Hematopoietic multipotent progenitor cell treated with erythropoietin and hydrocortisone succinate and interleukin-3 and kit ligand, for 15 days (in vitro differentiated cells): ENCODE measurements around the gene FBXW8.
A peak's percentile ranks its signal among the peaks of the same experiment; 100 is the strongest.
"Not testable (repeated sequence)": the region's sequence is repeated elsewhere in the genome, so short reads cannot be mapped to it uniquely, and the experiment has no call there.

Experiments used
- DNase-seq: peaks from one replicate; pipeline ENCODE4 v3.0.0-alpha.2; 2015; ENCODE audit warnings: low spot score

FBXW8 gene

DNA sequence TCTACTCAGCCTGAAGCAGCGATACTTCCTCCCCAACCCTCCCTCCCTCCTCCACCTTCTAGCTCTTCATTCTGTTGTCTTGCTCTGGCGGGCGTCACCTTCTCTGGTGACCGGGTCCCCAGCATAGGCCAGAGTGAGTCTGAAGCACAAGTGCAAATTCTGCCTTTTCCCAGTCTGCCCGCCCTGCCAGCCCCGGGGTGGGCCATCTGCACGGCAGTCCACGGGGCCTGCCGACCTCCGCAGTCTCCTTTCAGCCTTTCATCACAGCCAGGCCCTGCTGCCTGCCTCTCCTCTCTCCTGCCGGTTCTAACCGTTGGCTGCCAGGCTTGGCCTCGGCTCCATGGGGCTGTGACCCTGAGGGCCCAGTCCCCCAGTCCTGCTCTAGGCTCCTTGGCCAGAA, 129.7 kb downstream of the FBXW8 start:
- no peak for DNase-seq

DNA sequence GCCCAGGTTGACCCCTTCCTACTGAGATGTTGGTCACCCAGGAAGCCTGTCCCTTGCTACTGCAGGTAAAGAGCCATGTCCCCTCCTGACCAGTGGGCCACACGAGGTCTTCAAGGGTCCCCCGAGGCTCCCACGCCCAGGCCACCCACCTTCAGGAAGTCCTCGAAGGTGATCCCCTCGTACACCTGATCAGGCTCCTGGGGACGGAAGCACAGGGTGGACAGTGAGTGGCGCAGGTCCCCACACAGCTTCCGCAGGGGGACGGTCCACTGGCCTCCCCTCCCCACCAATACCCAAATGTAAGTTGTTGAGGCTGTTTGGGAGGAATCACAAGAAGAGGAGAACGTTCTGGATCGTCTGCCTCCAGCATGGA, 131.0 kb downstream of the FBXW8 start:
- peak; percentile 27 for DNase-seq

DNA sequence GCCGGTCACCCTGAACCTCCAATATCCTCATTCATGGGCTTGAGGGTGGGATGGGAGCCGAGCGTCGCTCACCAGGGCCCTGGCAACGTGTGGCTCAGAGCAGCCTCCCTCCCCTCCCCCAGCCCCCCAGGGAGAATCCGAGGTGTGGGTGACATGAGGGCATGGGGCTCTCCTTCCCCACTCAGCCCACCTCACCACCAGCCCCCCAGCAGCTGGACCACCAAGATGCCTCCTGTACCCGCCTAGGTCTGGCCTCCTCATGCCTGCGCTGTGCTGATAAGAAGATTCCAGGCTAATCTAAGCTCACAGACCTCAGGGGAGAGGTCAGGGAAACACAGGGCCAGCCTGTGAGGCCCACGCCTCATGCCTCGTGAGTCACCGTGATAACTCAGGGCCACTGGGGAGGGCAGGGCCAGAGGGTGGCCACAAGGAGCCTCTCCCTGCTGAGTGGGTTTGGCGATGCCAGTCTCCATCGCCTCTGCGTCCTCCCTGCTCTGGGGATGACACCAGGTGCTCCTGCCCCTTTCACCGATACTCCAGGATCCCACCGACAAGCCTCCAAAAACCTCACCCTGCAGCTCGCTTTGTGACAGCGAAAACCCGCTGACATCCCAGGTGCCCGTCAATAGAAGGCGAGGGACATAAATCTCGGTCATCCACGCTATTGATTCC, 131.6 kb downstream of the FBXW8 start:
- peak; percentile 99 for DNase-seq

DNA sequence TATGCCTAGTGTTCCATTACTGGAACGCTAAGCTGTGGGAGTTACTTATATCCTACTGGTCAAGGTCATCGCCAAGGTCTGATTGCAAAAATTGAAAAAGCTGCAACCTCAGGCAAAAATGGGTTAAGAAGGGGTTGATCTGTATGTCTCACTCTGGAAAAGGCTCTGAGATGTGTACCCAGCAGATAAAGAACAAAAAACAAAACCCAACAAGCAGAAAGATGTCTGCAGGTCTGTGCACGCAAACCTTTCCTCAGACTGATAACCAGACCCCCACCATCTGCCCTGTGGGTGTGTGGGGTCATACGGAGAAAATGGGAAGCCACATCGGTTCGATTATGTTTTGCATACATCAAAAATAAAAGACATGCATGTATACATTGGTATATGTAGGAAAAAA, 132.1 kb downstream of the FBXW8 start:
- peak; percentile 71 for DNase-seq

DNA sequence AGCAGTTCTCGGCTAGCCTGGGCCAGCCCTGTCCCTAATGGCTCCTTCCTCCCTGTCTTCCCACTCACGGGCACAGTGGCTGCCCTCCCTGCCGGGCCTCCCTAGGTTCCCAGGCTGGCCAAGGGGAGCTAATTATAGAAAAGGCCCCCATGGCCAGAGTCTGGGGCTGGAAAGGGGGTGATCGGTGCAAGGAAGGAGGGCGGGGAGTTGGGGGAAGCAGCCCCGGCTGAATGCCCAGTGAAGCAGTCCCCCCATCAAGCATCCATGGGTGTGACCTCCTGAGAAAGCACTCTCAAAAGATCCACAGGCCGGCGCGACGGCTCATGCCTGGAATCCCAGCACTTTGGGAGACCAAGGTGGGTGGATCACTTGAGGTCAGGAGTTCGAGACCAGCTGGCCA, 133.6 kb downstream of the FBXW8 start:
- no peak for DNase-seq

DNA sequence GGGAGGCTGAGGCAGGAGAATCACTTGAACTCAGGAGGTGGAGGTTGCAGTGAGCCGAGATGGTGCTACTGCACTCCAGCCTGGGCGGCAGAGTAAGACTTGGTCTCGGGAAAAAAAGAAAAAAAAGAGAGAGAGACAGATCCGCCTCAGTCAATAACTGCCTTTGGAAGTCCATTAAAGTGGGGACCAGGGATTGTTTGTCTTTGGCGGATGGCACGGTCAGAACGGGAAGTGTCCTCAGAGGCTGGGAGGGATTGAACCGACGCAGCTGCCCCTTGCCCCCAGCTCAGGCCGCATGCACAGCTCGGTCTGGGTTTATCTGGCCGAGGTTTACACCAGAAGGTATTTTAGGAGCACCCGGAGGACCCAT, 134.0 kb downstream of the FBXW8 start:
- no peak for DNase-seq

DNA sequence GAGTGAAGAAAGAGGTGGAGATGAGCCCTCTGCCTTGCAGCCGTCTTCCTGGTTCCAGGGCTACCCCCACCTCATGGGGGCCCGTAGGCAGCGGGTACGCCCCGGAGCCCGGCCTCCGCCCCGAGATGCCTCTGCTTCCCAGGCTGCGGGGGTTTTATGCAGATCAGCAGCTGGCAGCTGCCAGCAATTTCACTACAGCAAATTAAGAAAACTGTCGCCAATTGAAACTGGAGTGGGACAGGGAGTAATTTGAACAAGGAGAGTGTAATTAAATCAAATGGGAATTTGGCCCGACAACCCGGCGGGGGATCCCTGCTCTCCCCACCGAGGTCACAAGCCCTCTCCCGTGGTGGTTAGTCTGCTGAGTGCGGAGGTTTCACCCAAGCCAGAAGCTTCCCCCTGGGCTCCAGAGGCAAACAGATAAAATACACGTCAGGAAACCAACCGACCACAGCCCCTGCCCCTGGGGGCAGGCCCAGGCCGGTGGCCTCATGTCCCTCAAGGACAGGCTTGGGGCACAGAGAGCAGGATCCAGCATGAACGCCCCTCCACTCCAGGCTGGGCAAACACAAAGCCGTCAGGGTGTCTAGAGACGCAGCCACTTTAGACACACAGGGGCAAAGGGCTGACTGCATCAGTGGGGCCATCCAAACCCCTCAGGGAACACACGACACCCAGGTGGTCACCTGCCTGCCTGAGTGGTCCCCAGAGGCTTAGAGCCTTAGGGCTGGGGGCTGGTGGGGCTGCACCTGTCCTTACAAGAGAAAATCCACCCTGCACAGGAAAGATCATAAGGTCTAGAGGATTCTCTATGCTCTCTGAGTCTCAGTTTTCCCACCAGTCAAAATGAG, 134.6 kb downstream of the FBXW8 start:
- DNase-seq: peak; percentile 55

DNA sequence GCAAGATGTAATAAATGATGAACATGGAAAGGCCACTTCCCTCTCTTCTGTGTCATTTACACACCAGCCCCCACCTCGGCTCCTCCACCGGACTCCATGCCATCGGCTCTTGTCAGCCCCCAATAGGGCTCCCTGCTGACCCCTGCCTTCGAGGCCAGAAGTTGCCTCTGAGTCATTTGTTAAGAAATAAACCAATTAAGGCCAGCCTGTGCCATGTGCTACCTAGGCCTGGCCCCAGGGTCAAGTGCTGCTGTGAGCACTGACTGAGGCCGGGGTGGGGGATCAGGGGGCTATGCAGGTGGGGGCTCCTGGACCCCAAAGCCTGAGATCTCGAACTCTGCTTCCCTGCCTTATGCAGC, 135.2 kb downstream of the FBXW8 start:
- peak; percentile 34 for DNase-seq

DNA sequence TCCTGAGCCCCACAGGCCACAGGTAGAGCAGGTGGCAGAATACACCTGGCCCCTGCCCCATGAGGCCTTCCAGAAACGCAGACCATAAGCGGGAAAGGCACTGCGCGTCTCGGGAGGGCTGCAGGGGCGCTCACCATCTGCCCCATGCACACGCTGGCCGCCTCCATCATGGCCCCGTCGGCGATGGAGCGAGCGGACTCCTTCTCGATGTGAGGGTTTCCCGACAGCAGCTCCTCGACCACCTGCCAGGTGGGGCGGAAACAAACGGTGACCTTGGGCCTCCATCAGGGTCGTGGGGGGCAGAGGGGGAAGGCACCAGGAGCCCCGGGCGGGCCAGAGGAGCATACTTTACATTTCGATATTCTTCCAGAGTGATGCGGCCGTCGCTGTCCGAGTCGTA, 135.7 kb downstream of the FBXW8 start:
- DNase-seq: no peak

DNA sequence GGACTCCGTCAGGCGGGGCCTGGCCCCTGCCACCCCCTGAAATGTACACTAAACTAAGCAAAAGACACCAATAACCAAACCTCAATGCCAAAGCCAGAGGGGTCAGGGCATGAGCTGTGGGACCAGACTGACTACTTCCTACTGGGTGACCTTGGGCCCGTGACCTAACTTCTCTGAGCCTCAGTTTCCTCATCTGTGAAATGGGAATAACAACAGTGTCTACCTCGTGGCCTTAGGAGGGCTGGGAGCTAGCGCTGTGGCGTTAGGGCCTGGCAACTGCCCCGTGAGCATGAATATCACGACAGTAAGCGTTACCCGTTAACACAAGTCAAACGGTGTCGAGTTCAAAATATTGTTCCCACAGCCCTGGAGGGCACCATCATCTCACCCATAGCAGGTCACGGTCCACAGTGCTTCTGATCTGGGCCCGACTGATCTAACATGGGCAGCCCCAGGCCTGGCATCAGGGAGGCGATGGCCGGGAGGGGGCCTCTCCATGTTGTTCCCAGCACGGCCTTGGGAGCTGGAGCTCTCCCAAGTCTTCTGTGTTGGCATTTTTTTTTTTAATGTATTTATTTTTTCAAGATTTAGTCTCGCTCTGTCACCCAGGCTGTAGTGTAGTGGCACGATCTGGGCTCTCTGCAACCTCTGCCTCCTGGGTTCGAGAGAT, 136.2 kb downstream of the FBXW8 start:
- no peak for DNase-seq

DNA sequence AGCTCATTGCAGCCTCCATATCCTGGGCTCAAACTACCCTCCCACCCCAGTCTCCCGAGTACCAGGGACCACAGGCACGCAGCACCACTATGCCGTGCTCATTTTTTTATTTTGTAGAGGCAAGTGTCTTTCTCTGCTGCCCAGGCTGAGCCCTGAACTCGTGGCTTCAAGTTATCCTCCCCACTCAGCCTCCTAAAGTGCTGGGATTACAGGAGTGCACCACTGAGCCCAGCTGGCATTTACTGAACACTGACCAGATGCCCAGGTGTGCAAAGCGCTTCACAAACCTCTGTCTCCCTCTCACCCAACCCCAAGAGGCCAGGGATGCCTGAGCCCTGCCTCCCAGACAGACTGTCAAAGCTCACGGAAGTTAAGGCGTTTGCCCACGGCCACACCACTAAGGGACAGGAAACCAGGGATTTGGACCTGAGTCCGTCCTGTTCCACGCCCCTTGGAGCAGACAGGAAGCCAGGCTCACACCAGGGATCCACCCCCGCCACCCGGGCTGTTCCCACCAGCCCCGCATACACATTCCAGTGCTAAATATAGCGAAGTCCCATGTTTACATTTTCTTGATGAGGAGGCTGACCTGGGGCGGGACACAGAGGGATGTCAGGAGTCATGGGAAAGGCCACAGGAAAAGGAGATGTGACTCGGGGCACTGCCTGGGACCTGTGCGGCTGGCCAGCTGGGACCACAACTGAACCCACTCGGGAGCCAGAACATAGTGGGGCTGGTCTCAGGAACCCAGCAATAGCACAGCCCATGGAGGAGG, 137.2 kb downstream of the FBXW8 start:
- DNase-seq: no peak

DNA sequence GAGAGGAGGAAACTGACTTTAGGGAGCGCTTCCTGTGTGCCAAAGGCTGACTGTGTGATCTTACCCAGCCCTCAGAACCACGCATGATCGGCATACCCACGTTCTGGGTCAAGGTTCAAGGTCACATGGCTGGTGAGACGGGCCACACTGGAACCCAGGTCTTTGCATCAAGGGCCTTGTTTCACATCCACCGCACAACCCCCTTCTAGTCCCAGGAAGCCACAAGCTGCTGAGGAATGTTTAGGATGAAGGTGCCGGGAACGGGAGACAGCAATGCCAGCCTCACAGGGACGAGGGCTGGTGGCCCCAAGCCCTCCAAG, 137.8 kb downstream of the FBXW8 start:
- no peak for DNase-seq

DNA sequence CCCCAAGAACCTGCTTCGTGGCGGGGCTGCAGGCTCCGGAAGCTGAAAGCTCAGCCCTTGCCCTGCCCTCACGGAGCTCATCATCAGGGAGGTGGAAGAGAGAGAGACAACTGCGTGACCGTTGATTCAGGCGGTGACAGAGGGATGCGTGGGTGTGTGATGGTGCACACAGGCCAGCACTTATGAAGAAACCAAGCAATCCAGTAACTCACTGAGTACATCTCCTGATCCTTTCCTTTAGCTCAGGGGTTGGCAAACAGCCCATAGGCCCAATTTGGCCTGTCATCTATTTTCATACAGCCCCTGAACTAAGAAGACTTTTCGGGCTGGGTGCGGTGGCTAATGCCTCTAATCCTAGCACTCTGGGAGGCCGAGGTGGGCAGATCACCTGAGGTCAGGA, 138.5 kb downstream of the FBXW8 start:
- DNase-seq: no peak

DNA sequence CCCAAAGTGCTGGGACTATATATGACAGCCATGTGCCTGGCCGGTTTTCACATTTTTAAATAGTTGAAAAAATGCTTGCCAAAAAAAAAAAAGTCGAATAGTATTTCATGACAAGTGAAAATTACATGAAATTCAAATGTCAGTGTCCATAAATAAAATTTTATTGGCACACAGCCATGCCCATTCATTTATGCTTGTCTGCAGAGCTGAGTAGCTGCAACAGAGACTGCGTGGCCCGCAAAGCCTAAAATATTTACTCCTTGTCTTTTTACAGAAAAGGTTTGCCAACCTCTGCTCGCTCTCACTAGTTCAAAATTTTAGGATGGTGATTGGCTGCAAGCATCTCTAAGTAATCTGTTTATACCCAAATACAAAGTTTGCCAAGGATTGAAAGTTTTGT, 139.3 kb downstream of the FBXW8 start:
- no peak for DNase-seq

DNA sequence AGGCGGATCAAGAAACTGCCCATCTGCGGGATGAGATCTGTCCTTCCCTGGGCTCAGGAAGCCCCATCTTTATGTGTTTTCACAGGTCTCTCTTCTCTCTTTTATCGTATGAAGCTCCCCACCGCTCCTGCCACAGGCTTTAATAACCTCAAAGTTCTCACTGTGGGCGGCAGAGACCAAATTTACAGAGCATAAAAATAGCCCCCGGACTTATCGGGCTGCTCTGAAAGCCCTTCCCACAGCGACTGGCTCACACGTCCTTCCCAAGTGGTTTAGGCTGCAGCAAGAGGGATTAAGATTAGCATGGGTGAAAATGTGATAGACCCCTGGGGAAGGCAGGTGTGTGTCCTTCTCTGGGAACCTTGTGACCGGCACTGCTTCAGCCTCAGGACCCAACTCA, 140.6 kb downstream of the FBXW8 start:
- no peak for DNase-seq

DNA sequence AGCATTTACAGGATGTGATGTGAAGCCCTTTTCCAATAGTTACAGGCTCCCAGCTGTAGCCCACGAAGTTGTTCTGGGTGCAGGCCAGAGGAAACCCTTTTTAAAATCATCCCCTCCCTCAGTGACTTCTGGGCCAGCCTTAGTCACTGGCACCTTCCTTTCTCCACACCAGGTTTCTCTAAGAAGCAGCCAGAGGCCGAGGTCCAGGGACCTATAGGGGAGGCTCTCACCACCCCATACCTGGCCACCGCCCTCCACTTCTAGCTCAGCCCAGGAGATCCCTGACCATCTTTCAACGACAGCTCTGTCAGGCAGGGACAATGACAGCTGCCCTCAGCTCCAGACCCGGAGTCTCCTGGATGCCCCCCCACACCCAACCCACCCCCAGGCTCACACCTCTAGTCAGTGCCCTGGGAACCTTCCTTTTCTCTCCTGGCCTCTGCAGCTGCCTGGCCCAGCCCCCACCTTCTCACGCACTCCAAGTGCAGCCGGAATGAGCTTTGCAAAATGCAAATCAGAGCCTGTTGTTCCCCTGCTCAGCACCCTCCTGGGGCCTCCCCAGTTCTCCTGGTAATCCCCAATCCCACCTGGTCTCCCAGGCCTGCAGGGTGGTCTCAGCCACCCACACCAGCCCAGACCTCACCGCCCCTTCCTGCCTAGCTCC, 141.8 kb downstream of the FBXW8 start:
- DNase-seq: no peak

DNA sequence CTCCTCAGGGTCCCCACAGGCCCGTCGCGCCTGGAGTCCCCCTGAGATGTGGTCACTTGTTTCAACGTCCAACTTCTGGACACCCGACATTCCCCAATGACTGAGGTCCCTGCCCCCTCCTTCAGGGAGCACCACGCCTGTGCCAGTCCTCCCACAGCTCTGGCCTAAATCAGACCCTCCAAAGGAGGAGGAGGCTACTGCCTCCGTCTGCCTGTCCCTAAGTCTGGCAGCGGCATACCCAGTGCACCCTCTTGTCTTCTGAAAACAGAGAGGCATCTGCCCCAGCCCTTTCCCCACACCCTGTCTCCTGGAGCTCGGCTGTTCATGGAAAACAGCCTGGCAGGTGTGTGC, 142.3 kb downstream of the FBXW8 start:
- DNase-seq: no peak

DNA sequence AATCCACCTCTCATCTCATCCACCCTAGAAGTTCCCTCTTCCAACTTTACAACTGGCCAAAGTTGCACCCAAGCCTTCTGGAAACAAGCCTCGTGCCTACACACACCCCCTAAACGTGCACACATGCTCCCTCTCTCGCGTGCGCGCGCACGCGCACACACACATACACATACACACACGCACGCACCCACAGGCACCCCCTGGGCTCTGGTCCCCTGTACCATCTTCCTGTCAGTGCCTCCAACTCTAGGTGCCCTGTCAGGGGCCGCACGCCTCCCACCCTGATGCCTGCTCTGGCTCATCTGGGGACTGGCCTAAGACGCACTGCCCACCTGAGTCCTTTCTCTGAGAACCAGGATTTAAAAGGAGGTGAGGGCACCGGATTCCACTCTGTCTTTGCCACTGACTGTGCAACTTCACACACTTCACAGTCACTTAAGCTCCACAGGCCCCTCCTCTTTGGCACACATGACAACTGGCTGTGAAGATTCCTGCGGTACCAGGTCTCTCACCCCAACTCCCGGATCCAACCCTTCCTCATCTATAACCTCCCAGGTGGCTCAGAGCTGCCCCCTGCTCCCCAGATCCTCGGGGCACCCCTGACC, 142.9 kb downstream of the FBXW8 start:
- no peak for DNase-seq

DNA sequence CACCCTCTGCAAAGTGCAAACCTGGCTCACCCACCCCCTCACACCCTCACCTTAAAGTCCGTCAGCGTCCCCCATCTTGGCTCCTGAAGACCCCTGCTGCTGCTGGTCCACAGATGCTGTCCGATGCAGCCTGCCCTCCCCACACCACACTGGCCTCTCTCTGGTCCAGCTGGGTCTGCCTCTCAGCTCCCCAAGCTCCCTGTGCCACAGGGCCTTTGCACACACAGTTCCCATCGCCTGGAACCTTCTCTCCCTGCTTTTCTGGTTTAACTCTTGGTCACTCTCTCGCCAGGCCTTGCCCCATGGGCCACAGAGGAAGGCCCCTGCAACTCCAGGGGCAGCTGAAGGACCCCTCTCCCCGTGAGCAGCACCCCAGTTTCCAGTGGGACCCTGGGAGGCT, 143.5 kb downstream of the FBXW8 start:
- no peak for DNase-seq

DNA sequence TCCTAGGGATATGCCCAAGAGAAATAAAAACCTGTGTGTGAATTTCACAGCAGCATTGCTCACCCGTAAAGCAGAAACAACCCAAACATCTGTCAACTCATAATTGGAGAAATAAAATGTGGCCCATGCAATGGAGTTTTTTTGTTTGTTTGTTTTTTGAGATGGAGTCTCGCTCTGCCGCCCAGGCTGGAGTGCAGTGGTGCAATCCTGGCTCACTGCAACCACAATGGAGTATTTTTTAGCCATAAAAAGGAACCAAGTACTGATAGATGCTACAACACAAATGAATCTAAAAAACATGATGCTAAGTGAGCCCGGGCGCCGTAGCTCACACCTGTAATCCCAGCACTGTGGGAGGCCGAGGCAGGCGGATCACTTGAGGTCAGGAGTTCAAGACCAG, 146.9 kb downstream of the FBXW8 start:
- DNase-seq: not testable (repeated sequence)

DNA sequence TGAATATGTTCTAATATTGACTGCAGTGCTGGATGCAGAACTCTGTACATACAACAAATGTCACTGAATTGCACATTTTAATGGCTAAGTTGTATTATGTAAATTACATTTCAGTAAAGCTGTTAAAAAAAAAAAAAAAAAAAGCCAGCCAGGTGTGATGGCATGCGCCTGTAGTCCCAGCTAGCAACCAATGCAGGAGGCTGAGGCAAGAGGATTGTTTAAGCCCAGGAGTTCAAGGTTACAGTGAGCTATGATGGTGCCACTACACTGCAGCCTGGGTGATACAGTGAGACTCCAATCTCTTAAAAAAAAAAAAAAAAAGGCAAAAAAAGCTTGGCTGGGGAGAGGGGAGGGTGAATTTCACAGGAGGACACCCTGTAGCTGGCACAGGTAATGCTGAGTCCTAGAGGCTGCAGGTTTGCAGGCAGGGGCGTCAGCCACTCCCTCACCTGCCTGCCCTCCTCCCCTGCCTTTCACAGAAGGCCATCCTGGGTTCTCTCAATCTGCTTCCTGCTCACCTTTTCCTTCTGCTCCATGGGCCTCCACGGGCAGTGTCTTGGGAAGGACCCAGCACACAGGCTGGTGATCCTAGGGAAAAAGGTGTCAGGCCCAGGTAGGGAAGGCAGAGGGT, 147.8 kb downstream of the FBXW8 start:
- no peak for DNase-seq
